Measurements from ENCODE around the gene DPY19L1. TPM values are rescaled to one million over a fixed set of nuclear protein-coding genes. Genes with fewer than 3 reads are reported as not detected.
"Not testable (repeated sequence)": the region's sequence is repeated elsewhere in the genome, so short reads cannot be mapped to it uniquely, and the experiment has no call there.

Gene DPY19L1
- total RNA-seq, 4 donors from 2014 or later, result 14.3 to 20.0 (median 19.9) TPM

GRCh38 chr7:34889951-34890350 lies 147.3 kb downstream of the DPY19L1 start:
- no peak for ATAC-seq (ENCODE audit: low FRiP score)
- no peak for DNase-seq (ENCODE audit: low spot score)
- TF ChIP-seq CTCF (IDR thresholded peaks at IDR 0.05), result no peak

- no peak for DNase-seq (ENCODE audit: low spot score)
- no peak for TF ChIP-seq CTCF (IDR thresholded peaks at IDR 0.05)
- no peak for ATAC-seq (ENCODE audit: low FRiP score)
Observed at GRCh38 chr7:34886856-34887255, 150.4 kb downstream of the DPY19L1 start.

- DNase-seq (ENCODE audit: low spot score); ATAC-seq (ENCODE audit: low FRiP score): not testable (repeated sequence)
Observed at GRCh38 chr7:34883855-34884254, 153.4 kb downstream of the DPY19L1 start.

GRCh38 chr7:34879871-34880270 lies 157.4 kb downstream of the DPY19L1 start:
- DNase-seq (ENCODE audit: low spot score) (no peak), ATAC-seq (ENCODE audit: low FRiP score) (no peak)

GRCh38 chr7:34878944-34879735 lies 158.1 kb downstream of the DPY19L1 start:
- not testable (repeated sequence) for ATAC-seq (ENCODE audit: low FRiP score); DNase-seq (ENCODE audit: low spot score)

More at GRCh38 chr7:34879871-34880270, 157.4 kb downstream of the DPY19L1 start:
- no peak for TF ChIP-seq CTCF (IDR thresholded peaks at IDR 0.05)

Small RNA genes lying within 50 kb of the gene (small RNA-seq; reads per million reads assigned to genes)
- gene MIR548N (not detected), gene RF00322 (not detected)

Other genes with a start within 250 kb of the DPY19L1 start
- not detected for gene TBX20, start 216.6 kb upstream of the DPY19L1 start, total RNA-seq

All from omental fat pad (tissue), 4 donors.